ENCODE measurements around the gene GMPR.

GMPR gene

GRCh38 chr6:16273256-16273655, 34.9 kb downstream of the GMPR start:
- TF ChIP-seq CTCF (IDR thresholded peaks at IDR 0.05) (no peak), ZFX (IDR thresholded peaks at IDR 0.05; ENCODE audit: borderline replicate concordance) (no peak)
- H3K27ac ChIP-seq: no peak overlapping the region

GRCh38 chr6:16274483-16274882, 36.1 kb downstream of the GMPR start:
- no peak overlapping the region for H3K27ac ChIP-seq
- no peak for TF ChIP-seq ZFX (IDR thresholded peaks at IDR 0.05; ENCODE audit: borderline replicate concordance)
- no peak for TF ChIP-seq CTCF (IDR thresholded peaks at IDR 0.05)

GRCh38 chr6:16274885-16275589, 36.6 kb downstream of the GMPR start:
- no peak for TF ChIP-seq CTCF (IDR thresholded peaks at IDR 0.05)
- TF ChIP-seq ZFX (IDR thresholded peaks at IDR 0.05; ENCODE audit: borderline replicate concordance): no peak
- no peak overlapping the region for H3K27ac ChIP-seq

GRCh38 chr6:16277101-16277981, 39.0 kb downstream of the GMPR start:
- H3K27ac ChIP-seq: peak overlapping the region; percentile 10; the same call in 1 of the 2 replicates

GRCh38 chr6:16278048-16278724, 39.8 kb downstream of the GMPR start:
- H3K27ac ChIP-seq: peak overlapping the region; percentile 10; the same call in 1 of the 2 replicates
- TF ChIP-seq ZFX (IDR thresholded peaks at IDR 0.05; ENCODE audit: borderline replicate concordance) (no peak), CTCF (IDR thresholded peaks at IDR 0.05) (no peak)

More at GRCh38 chr6:16277101-16277981, 39.0 kb downstream of the GMPR start:
- TF ChIP-seq ZFX (IDR thresholded peaks at IDR 0.05; ENCODE audit: borderline replicate concordance) (no peak), CTCF (IDR thresholded peaks at IDR 0.05) (peak; percentile 22; the same call in 1 of the 2 replicates)

- no peak overlapping the region for H3K27ac ChIP-seq
- TF ChIP-seq CTCF (IDR thresholded peaks at IDR 0.05) (no peak), ZFX (IDR thresholded peaks at IDR 0.05; ENCODE audit: borderline replicate concordance) (no peak)
Observed at GRCh38 chr6:16278750-16279149, 40.4 kb downstream of the GMPR start.
